DMS 273 (cell line): ENCODE measurements around the gene CARD19.

ENCODE experiments used
- DNase-seq: peaks from one replicate; lab custom pipeline; 2025; ENCODE audit not compliant: unreplicated experiment; lab: John Stamatoyannopoulos, UW

CARD19 gene

GRCh38 chr9:93096131-93096802 is at the start of gene CARD19:
Gene CARD19 (plus strand): TSS chr9:93096217. CDS start chr9:93096346, 129 bp downstream.
- peak; percentile 66 for DNase-seq

- DNase-seq, result no peak
Observed at GRCh38 chr9:93048566-93049448, 47.2 kb upstream of the CARD19 start.

GRCh38 chr9:93049491-93049890 is 46.5 kb upstream of the CARD19 start:
- no peak for DNase-seq

GRCh38 chr9:93050231-93050630 is 45.8 kb upstream of the CARD19 start:
- no peak for DNase-seq

GRCh38 chr9:93051680-93052089 is 44.3 kb upstream of the CARD19 start:
- no peak for DNase-seq

- peak; percentile 23 for DNase-seq
Observed at GRCh38 chr9:93052791-93053540, 43.1 kb upstream of the CARD19 start.

- DNase-seq, result peak; percentile 60
Observed at GRCh38 chr9:93053781-93054331, 42.2 kb upstream of the CARD19 start.

- peak; percentile 42 for DNase-seq
Observed at GRCh38 chr9:93054758-93055704, 41.0 kb upstream of the CARD19 start.

GRCh38 chr9:93057042-93057702 is 38.8 kb upstream of the CARD19 start:
- peak; percentile 32 for DNase-seq

- DNase-seq, result peak; percentile 23
Observed at GRCh38 chr9:93057703-93058354, 38.2 kb upstream of the CARD19 start.

GRCh38 chr9:93058355-93059010 is 37.5 kb upstream of the CARD19 start, which contains the start of gene SUSD3:
Gene SUSD3 (plus strand): TSS chr9:93058701. CDS start chr9:93058743, 42 bp downstream.
- peak; percentile 85 for DNase-seq

- peak; percentile 11 for DNase-seq
Observed at GRCh38 chr9:93059011-93059714, 36.9 kb upstream of the CARD19 start.

GRCh38 chr9:93059715-93060578 is 36.1 kb upstream of the CARD19 start:
- DNase-seq, result no peak

- DNase-seq, result no peak
Observed at GRCh38 chr9:93060746-93061259, 35.2 kb upstream of the CARD19 start.

GRCh38 chr9:93061260-93061751 is 34.7 kb upstream of the CARD19 start:
- DNase-seq, result no peak
